ENCODE data around the gene ZHX3. TPM values are rescaled to one million over a fixed set of nuclear protein-coding genes. Genes with fewer than 3 reads are reported as not detected.

The ZHX3 gene
- total RNA-seq, 1 donor from 2014 or later: 13.4 TPM

DNA sequence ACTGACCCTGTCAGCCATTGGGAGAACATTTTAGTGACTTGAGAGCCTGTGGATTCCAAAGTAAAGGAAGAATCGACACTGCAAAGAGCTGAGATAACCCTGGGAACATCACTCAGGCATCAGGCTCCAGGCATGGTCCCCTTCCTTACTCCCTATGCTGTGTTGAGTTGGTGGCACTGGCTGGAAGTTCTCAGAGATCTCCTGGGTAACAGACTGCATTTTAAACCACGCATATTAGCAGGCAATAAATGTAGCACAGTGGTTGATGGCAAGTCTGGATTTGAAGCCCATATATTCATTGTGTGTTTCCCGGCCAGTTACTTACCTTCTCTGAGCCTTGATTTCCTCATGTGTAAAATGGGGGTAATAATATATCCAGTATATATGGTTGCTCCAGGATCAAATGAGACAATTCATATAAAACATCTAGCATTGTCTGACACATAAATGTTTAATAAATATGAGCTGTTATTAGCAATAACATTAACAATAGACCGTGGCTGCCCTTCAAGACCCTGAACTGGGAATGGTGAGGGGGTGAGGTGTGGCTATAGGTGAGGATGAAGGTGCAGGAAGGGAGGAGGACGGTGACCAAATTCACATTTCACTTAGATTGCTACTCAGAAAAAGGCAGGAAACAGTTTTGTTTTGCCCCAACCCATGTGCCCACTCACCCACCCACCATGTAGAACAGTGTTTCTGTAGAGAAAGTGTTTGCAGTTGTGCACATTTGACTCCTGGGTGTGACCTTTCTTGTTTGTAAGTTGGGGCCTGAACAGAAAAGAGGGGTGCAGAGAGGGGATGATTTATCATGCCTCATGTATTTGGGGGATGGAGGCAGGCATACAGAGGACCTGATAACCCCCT, 178.1 kb downstream of the ZHX3 start:
- peak overlapping the region; percentile 68 for H3K4me3 ChIP-seq (ENCODE audit: low read depth, low read length)

DNA sequence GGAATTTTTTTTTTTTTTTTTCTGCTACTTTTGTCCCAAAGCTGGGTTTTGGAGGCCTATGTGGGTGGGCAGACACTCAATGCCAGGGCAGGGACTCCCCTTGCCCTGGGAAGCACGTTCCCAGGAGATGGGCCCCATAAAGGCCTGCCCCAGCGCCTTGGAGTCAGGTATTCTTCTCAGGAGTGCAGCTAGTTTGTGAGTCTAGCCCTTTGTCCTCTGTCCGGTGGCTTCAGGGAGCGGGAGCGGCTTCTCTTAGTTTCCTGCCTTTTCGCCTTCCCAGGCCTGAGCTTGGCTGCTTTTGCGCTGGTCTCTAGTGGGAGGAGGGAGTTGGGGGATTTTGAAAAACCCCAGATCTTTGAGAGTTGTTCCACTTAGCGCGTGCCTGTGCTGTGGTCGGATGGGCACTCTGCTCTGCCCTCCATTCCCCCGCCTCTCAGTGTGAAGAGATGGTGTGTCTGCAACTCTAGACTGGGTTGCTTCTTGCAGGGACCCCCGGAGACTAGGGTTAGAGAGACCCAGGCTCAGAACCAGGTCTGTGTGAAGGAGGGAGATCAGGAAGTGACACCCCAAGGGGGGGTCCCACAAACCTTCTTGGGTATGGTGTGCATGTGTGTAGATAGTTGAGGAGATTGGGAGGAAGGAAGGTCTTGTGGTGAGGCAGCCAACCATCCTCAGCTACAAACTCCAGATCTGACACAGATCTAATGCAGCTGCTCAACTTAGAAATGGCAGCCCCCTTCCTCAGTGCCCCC, 178.9 kb downstream of the ZHX3 start:
- H3K4me3 ChIP-seq (ENCODE audit: low read depth, low read length): peak overlapping the region; percentile 68
- TF ChIP-seq, protein P1, sequence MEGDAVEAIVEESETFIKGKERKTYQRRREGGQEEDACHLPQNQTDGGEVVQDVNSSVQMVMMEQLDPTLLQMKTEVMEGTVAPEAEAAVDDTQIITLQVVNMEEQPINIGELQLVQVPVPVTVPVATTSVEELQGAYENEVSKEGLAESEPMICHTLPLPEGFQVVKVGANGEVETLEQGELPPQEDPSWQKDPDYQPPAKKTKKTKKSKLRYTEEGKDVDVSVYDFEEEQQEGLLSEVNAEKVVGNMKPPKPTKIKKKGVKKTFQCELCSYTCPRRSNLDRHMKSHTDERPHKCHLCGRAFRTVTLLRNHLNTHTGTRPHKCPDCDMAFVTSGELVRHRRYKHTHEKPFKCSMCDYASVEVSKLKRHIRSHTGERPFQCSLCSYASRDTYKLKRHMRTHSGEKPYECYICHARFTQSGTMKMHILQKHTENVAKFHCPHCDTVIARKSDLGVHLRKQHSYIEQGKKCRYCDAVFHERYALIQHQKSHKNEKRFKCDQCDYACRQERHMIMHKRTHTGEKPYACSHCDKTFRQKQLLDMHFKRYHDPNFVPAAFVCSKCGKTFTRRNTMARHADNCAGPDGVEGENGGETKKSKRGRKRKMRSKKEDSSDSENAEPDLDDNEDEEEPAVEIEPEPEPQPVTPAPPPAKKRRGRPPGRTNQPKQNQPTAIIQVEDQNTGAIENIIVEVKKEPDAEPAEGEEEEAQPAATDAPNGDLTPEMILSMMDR (conservative IDR thresholded peaks at IDR 0.05; ENCODE audit: low read depth, low read length): no peak
- no peak for DNase-seq (ENCODE audit: low read depth)

More for the DNA sequence above, 178.1 kb downstream of the ZHX3 start:
- TF ChIP-seq, protein P1 (conservative IDR thresholded peaks at IDR 0.05; ENCODE audit: low read depth, low read length): no peak
- no peak for DNase-seq (ENCODE audit: low read depth)

DNA sequence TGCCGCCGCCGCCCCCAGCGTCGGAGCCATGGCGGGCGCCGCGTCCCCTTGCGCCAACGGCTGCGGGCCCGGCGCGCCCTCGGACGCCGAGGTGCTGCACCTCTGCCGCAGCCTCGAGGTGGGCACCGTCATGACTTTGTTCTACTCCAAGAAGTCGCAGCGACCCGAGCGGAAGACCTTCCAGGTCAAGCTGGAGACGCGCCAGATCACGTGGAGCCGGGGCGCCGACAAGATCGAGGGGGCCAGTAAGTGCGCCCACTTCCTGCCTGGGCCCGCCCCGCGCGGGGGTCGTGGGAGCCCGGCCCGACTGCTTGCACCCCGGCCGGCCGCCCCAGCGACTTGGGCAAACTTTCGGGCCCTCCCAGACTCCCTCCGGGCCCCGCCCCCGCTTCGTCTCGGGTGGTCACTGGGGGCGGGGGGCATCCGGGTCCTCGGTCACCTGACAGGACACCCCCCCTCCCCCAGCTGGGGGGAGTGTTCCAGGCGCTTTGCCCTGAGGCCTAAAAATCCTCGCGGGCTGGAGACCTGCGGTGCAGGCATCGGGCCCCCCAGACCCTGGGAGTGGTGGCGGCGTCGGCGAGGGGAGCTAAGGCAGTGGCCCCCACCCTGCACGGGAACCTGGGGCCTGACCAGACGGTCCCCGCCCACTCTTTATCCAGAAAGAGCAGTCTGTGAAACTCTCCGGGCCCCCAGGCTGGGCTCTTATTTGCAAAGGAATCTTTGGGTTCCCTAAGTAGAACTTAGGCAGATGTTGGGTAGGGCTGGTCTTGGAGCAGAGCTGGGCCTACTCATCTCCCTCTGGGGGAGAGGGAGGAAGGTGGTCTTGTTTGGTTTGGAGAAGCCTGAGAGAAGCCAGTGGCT, 179.7 kb downstream of the ZHX3 start:
- H3K4me3 ChIP-seq (ENCODE audit: low read depth, low read length): peak overlapping the region; percentile 68
- TF ChIP-seq, protein P1 (conservative IDR thresholded peaks at IDR 0.05; ENCODE audit: low read depth, low read length): no peak
- DNase-seq (ENCODE audit: low read depth): no peak

DNA sequence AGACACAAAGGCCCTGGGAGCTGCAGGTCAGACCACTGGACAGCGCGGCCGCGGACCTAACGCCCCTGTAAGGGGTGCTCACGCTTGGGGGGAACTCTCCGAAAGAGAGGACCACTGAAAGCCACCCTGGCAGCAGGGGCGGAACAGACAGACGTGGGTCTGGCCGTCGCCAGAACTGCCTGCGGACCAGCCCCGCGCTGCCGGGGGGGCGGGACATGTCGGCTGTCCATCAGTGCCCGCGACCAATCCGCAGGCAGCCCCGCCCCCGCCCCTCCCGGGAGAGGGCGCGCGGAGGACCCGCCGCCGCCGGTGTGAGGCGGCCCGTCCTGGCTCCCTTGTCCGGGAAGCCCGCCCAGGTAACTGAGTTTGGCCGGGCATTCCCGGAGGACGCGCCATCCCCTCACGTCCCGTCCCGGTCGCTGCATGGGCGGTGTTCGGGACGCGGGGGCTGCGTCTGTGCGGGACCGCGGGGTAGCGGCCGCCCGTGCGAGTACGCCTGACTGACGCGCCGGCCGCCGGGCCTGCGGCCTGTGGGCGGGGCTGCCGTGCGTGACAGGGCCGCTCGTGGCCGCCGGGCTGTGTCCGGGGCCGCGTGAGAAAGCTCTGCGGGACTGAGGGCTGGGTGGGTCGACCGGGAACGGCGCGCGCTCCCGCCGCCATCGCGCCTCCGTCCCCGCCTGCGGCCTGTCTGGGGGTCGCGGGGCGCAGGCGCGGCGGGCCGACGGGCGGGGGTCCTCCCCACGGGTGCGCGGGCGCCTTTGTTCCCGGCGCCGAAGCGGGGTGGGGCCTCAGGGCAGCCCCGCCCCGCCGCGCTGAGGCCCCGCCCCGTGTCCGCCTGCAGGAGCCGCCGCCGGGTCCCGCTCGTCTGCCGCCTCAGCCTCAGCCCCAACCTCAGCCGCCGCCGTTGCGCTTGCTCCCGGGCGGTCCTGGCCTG, 180.6 kb downstream of the ZHX3 start, which contains the start of gene PLCG1:
Gene PLCG1, plus strand, starts transcription at position 864 of the 934 bp plus-strand sequence. CDS start 99 bp downstream, outside the sequence.
- H3K4me3 ChIP-seq (ENCODE audit: low read depth, low read length): peak within 1 kb of the TSS; percentile 68
- TF ChIP-seq, protein P1 (conservative IDR thresholded peaks at IDR 0.05; ENCODE audit: low read depth, low read length): no peak
- DNase-seq (ENCODE audit: low read depth): no peak

DNA sequence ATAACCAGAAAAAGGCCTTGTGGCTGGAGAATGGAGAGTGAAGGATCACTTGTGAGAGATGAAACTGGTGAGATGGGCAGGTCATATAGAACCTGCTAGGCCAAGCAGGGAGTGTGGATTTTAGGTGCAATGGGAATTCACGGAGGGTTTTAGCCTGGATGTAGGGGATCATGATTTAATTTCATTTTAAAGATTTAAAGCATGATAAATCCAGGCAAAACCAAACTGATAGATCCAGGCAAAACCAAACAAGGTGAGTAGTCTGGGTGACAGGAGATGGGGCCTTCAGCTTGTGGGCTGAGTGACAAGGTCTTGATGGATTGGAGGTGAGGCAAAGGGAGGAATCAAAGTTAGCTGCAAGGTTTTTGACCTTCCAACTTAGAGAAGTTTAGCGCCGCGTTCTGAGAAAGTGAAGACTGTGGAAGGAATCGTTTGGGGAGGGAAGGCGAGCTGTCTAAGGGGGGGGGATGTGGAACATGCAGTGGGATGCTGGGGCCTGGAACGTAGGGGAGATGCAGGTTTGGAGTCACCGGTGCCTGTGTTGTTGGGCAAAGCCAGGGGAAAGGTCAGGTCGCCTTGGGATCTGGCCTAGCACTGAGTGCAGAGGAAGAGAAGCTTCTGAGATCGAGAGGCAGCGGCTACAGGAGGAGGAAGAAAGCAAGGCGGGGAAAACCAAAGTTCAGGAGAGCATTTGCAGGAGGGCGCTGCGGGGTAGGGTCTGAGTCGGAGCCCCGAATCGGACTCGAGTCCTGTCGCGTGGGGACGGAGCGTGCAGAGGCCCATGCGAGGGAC, 181.4 kb downstream of the ZHX3 start:
- TF ChIP-seq, protein P1 (conservative IDR thresholded peaks at IDR 0.05; ENCODE audit: low read depth, low read length): no peak
- peak overlapping the region; percentile 68 for H3K4me3 ChIP-seq (ENCODE audit: low read depth, low read length)
- DNase-seq (ENCODE audit: low read depth): no peak
